Keratinocyte (primary cell): ENCODE measurements around the gene PRR3. TPM values are rescaled to one million over a fixed set of nuclear protein-coding genes. Genes with fewer than 3 reads are reported as not detected.
"Not testable (repeated sequence)": the region's sequence is repeated elsewhere in the genome, so short reads cannot be mapped to it uniquely, and the experiment has no call there.

Source experiments
- DNase-seq: peaks from one replicate; pipeline ENCODE4 v3.0.0-alpha.2; 2011; ENCODE audit warnings: low read depth, missing footprints, low spot score
- FAIRE-seq: peaks from 2 replicates; lab custom pipeline; 2011; peaks lifted over from hg19 to GRCh38; lab: Jason Lieb, UNC
- H2AFZ ChIP-seq: 2 replicates; pipeline ENCODE4 v1.6.0; 2012; ENCODE audit warnings: low read length, control low read depth, inconsistent platforms; ENCODE audit not compliant: control insufficient read depth
- H3K27ac ChIP-seq: 2 replicates; pipeline ENCODE4 v1.5.1; 2011; ENCODE audit warnings: low read length; ENCODE audit not compliant: control insufficient read depth, insufficient read depth
- H3K27me3 ChIP-seq: 3 replicates; pipeline ENCODE4 v1.6.0; 2011; ENCODE audit warnings: low read length; ENCODE audit not compliant: control insufficient read depth, insufficient read depth; ENCODE audit errors: extremely low read depth
- H3K36me3 ChIP-seq, 2 experiments: 2 replicates in 1 of 2; 3 replicates in 1 of 2; pipeline ENCODE4 v1.5.1; 2011; ENCODE audit warnings: low read length in 2 of 2, mild to moderate bottlenecking in 1 of 2; ENCODE audit not compliant: control insufficient read depth in 2 of 2, insufficient read depth in 2 of 2; ENCODE audit errors: extremely low read depth in 1 of 2
- H3K4me1 ChIP-seq: 3 replicates; pipeline ENCODE4 v1.5.1; 2011; ENCODE audit warnings: low read length; ENCODE audit not compliant: control insufficient read depth, insufficient read depth; ENCODE audit errors: extremely low read depth
- H3K4me2 ChIP-seq: 3 replicates; pipeline ENCODE4 v1.6.0; 2011; ENCODE audit warnings: low read depth, low read length; ENCODE audit not compliant: control insufficient read depth, insufficient read depth; ENCODE audit errors: extremely low read depth
- H3K4me3 ChIP-seq, 3 experiments: fragments of 200-600 bp in 1 of 3; sonication (generic) in 1 of 3; 2 replicates in 2 of 3; 3 replicates in 1 of 3; pipeline ENCODE4 v1.5.1; 2011 to 2016; ENCODE audit warnings: low read length in 3 of 3, mild to moderate bottlenecking in 3 of 3, control low read depth in 2 of 3, inconsistent platforms in 1 of 3, low read depth in 1 of 3, mixed read lengths in 1 of 3, mixed run types in 1 of 3, moderate library complexity in 1 of 3; ENCODE audit not compliant: control insufficient read depth in 2 of 3, insufficient read depth in 2 of 3; ENCODE audit errors: extremely low read depth in 1 of 3
- H3K79me2 ChIP-seq: 2 replicates; pipeline ENCODE4 v1.6.0; 2012; ENCODE audit warnings: low read length; ENCODE audit not compliant: control insufficient read depth, insufficient read depth
- H3K9ac ChIP-seq: 3 replicates; pipeline ENCODE4 v1.6.0; 2011; ENCODE audit warnings: low read length; ENCODE audit not compliant: control insufficient read depth, insufficient read depth; ENCODE audit errors: extremely low read depth
- H3K9me1 ChIP-seq: 3 replicates; pipeline ENCODE4 v1.6.0; 2011; ENCODE audit warnings: low read length; ENCODE audit not compliant: control insufficient read depth, insufficient read depth; ENCODE audit errors: extremely low read depth
- H3K9me3 ChIP-seq: 2 replicates; pipeline ENCODE4 v1.5.1; 2012; ENCODE audit warnings: low read depth, low read length; ENCODE audit not compliant: control insufficient read depth
- H4K20me1 ChIP-seq: 3 replicates; pipeline ENCODE4 v1.6.0; 2011; ENCODE audit warnings: low read length; ENCODE audit not compliant: control insufficient read depth, insufficient read depth; ENCODE audit errors: extremely low read depth
- CTCF ChIP-seq, 3 experiments: IDR thresholded peaks in 1 of 3; conservative IDR thresholded peaks in 1 of 3; optimal IDR thresholded peaks in 1 of 3; 2 replicates in 2 of 3; 3 replicates in 1 of 3; pipeline versions ENCODE3 to v1.5.1; 2011; ENCODE audit warnings: low read length in 3 of 3, mild to moderate bottlenecking in 3 of 3, moderate library complexity in 2 of 3, control low read depth in 1 of 3, inconsistent platforms in 1 of 3; ENCODE audit not compliant: insufficient read depth in 2 of 3; ENCODE audit errors: extremely low read depth in 1 of 3
- EZH2 ChIP-seq: IDR thresholded peaks from one replicate; pipeline ENCODE4 v1.6.1; 2012; ENCODE audit warnings: inconsistent platforms, mild to moderate bottlenecking, low read length, moderate library complexity
- dilution Hi-C: fragments of 300-500 bp; cut with MboI; formaldehyde crosslinking; loops from one replicate; pipeline ENCODE4 v1.7.0; 2020; ENCODE audit warnings: low sequenced_read_pairs; ENCODE audit not compliant: extremely low pct_ligation_motif_present
- polyA plus RNA-seq, 5 experiments: library from polyadenylated mRNA; depleted of rRNA in 3 of 5; stranded (reverse) in 3 of 5; stranded (forward) in 1 of 5; unstranded in 1 of 5; fragments of >200 nt; gene quantifications; 1 replicate in 1 of 5; 2 replicates in 3 of 5; 3 replicates in 1 of 5; pipeline versions ENCODE4 v1.2.1 to v1.2.3, GENCODE V29; 2011 to 2012; ENCODE audit warnings: missing spikeins in 2 of 5, low read depth in 1 of 5, low replicate concordance in 1 of 5

PRR3 gene
- polyA plus RNA-seq, 1 donor (not counting 4 experiments of a cell fraction or from before 2014, with no cell fraction given): 6.1 TPM

- H3K9me3 ChIP-seq, H3K9ac ChIP-seq, H3K79me2 ChIP-seq, DNase-seq, H3K9me1 ChIP-seq, H4K20me1 ChIP-seq, H3K4me2 ChIP-seq, H3K36me3 ChIP-seq, H2AFZ ChIP-seq, dilution Hi-C loops, H3K27ac ChIP-seq, FAIRE-seq, H3K4me3 ChIP-seq, H3K27me3 ChIP-seq: not testable (repeated sequence)
- peaks cover 22% of the 10 kb centered on the region for H3K4me1 ChIP-seq
Observed at GRCh38 chr6:30517767-30518504, 39.2 kb upstream of the PRR3 start.

GRCh38 chr6:30518505-30519145 is 38.5 kb upstream of the PRR3 start:
- H3K9me1 ChIP-seq, H3K36me3 ChIP-seq, H3K4me3 ChIP-seq, H4K20me1 ChIP-seq, H3K27me3 ChIP-seq, DNase-seq, H2AFZ ChIP-seq, H3K79me2 ChIP-seq, H3K9me3 ChIP-seq, dilution Hi-C loops, H3K27ac ChIP-seq, H3K9ac ChIP-seq, H3K4me2 ChIP-seq, FAIRE-seq: not testable (repeated sequence)
- H3K4me1 ChIP-seq: peaks cover 22% of the 10 kb centered on the region

- dilution Hi-C loops: no loop called here
- Histone ChIP-seq H3K9me1 (no peaks in the 10 kb centered on the region), H3K27ac (peak overlapping the region; percentile 86), H4K20me1 (no peaks in the 10 kb centered on the region), H3K27me3 (no peaks in the 10 kb centered on the region), H3K4me1 (peaks cover 22% of the 10 kb centered on the region), H3K36me3 (no peaks in the 10 kb centered on the region), H3K79me2 (no peaks in the 10 kb centered on the region), H3K9ac (peak overlapping the region; percentile 55), H3K4me3 (peak overlapping the region in 1 of 3 experiments; percentile 18), H2AFZ (peak overlapping the region; percentile 81), H3K4me2 (peak overlapping the region; percentile 54), H3K9me3 (no peaks in the 10 kb centered on the region)
- DNase-seq: no peak
- no peak for FAIRE-seq
- TF ChIP-seq CTCF (optimal IDR thresholded peaks at IDR 0.05 in 1 of 3, IDR thresholded peaks at IDR 0.05 in 1 of 3, conservative IDR thresholded peaks at IDR 0.05 in 1 of 3; ENCODE audit: extremely low read depth in 1 of 3, insufficient read depth in 2 of 3, low read length in 3 of 3): no peak
- no peak for TF ChIP-seq EZH2
Observed at GRCh38 chr6:30520522-30520921, 36.6 kb upstream of the PRR3 start.

- Histone ChIP-seq H3K27ac (peak overlapping the region; percentile 86), H3K4me3 (peak overlapping the region in 1 of 3 experiments; percentile 46), H3K4me1 (peaks cover 18% of the 10 kb centered on the region), H2AFZ (peak overlapping the region; percentile 68), H3K4me2 (peak overlapping the region; percentile 66), H3K9ac (peak overlapping the region; percentile 55)
- H3K9me3 ChIP-seq, H3K79me2 ChIP-seq, H3K9me1 ChIP-seq, H4K20me1 ChIP-seq, dilution Hi-C loops, H3K27me3 ChIP-seq, H3K36me3 ChIP-seq: not testable (repeated sequence)
- FAIRE-seq: peak; percentile 49
- peak; percentile 87 for DNase-seq
Observed at GRCh38 chr6:30521082-30521481, 36.0 kb upstream of the PRR3 start.
